GM18870 (cell line): ENCODE measurements around the gene TOMM22.

ENCODE experiments used
- ATAC-seq: cut with Tn5 transposase; IDR thresholded peaks from one replicate; pipeline ENCODE4 v1.9.1; 2021; ENCODE audit warnings: moderate library complexity; ENCODE audit not compliant: unreplicated experiment

Gene TOMM22

DNA sequence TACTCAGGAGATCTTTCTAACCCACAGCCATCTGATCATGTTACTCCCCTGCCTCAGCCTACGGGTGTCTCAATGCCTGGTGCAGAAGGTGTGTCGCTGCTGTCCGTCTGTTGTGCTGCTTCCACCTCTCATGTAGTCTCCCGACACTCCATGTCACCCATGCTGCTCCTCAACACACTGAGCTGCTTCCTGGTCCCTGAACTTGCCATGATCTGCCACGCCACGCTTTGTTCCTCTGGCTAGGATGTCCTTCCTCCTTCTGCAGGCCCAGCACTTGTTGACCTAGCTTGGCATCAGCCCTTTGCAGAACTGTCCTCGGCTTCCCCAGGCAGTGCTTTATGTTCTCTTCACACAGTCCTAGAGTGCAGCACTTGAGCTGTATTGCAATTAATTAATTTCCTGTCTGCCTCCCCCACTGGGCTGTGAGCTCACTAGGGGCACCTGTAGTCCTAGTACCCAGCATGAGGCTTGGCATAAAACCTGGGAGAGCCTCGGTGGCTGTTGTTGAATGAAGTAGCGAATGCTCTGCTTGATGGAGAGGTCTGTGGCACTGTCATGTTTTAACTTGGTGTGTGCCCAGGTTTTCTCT lies 33.5 kb downstream of the TOMM22 start:
- ATAC-seq, result no peak

DNA sequence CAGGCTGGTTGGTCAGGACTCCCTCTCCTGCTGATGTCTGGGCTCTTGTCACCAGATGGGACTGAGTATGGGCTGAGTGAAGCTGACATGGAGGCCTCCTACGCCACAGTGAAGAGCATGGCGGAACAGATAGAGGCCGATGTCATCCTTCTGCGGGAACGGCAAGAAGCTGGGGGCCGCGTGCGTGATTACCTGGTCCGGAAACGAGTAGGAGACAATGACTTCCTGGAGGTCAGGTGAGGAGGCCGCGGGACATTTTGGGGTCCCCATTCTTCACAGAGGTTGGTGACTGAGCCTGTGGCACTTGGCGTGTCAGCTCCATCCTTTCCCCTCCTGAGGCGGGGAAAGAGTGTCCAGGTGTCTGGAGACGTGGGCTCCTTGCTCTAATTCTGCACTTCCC lies 34.1 kb downstream of the TOMM22 start:
- no peak for ATAC-seq

DNA sequence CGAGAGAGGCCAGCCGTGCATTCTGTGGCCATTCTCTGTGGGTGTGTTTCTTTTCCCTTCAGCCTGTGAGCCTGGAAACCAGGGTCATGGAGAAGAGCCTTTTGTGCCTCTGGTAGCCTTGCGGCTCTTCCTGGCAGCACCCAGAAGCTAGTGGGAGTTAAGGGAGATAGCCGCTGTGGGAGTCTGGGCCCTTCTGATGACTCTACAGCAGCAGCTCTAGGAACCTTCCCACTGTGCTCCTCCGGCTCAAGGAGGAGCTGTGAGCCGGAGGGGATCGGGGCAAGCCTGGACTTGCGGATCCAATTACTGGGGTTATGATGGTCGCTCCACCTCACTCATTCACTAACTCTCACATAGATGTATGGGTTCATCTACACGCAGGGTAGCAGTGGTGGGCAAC lies 34.5 kb downstream of the TOMM22 start:
- no peak for ATAC-seq

DNA sequence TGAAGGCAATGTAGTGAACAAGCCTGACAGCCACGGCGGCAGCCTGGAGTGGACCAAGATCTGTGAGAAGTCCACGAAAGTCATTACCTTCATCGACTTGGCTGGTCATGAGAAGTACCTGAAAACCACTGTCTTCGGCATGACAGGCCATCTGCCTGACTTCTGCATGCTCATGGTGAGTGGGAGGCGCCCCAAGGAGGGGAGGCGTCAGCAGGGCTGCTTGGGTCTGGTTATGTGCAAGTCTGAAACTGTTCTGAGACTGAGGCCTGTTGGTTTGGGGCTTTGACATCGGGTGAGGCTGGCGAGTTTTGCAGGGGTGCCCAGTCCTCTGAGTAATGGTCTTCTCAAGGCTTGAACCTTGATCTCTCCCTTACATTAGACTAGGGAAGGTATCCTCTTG lies 35.1 kb downstream of the TOMM22 start:
- ATAC-seq, result no peak

- ATAC-seq, result no peak
Measured at GRCh38 chr22:38717244-38717643, 35.5 kb downstream of the TOMM22 start.

DNA sequence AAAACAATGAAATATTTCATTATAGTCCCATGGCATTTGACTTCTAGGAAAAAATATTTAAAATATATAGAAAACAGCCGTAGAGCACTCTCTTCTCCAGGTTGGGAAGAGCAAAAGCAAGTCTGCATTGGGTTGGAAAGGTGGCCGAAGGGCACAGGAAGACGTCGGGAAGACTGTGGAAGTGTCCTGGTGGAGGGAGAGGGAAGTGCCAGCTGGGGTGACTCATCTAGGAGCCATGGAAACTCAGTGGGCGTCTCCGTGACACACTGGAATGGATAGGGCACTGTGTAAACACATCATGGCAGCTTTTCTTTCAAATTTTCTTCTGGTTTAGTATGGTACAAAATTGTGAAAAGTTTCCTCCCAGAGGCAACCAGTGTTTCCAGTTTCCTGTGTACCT lies 36.7 kb downstream of the TOMM22 start:
- no peak for ATAC-seq

GRCh38 chr22:38719196-38719595 lies 37.4 kb downstream of the TOMM22 start:
- no peak for ATAC-seq

- no peak for ATAC-seq
Measured at GRCh38 chr22:38720350-38720749, 38.6 kb downstream of the TOMM22 start.

DNA sequence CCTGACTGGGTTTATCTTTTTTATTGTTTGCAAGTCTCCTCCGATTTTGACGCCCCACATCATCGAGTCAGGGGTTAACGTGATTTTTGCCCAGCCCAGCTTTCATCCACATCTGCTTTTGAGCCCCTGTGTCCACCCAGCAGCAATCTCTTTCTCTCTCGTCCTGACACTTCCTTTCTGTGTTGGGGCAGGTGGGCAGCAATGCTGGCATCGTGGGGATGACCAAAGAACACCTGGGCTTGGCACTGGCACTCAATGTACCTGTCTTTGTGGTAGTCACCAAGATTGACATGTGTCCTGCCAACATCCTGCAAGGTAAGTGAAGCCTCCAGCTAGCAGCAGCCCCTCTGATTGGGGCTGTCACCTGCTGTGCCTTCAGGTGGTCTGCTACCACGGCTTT lies 39.8 kb downstream of the TOMM22 start:
- ATAC-seq, result no peak

DNA sequence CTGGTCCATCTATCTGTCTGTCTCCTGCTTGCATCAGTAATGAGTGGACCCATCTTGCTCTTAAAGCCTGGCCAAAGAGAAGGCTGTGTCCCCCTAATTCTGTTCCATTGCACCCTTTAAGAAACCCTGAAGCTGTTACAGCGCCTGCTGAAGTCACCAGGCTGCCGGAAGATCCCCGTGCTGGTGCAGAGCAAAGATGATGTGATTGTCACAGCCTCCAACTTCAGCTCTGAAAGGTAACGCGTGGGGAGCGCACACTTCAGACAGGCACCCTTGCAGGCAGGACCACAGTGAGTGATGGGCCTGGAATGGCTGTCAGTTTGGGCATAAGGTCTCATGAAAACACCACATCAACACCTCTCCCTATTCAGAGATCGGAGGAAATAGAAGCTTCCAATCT lies 42.4 kb downstream of the TOMM22 start:
- no peak for ATAC-seq

DNA sequence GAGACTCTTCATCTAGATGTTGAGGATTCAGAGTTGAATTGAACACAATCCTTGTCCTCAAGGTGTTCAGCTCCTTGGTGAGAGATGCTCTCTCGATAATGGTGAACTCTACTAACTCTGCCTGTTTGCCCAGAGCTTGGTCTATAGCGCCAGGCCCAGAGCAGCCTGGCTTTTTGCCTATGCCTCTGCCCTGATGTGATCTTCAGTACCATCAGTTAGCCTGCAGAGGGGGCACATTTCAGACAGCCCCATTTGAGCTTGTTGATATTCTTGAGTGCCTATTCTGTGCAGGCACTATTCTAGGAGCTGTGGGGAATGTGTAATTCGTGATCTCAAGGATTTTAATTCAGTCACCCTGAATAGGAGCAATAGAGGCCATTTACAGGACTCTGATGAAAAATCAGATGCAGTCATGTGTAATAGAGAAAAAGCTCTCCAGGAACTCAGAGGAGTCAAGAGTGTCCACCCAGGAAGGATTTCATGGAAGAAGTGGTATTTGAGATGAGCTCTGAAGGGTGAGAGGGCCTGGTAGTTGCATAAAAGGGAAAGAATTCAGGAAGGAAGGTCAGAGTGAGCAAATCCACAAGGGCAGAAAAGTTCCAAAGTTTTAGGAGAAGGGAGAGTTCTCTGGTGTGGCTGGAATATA lies 43.3 kb downstream of the TOMM22 start:
- ATAC-seq, result no peak

DNA sequence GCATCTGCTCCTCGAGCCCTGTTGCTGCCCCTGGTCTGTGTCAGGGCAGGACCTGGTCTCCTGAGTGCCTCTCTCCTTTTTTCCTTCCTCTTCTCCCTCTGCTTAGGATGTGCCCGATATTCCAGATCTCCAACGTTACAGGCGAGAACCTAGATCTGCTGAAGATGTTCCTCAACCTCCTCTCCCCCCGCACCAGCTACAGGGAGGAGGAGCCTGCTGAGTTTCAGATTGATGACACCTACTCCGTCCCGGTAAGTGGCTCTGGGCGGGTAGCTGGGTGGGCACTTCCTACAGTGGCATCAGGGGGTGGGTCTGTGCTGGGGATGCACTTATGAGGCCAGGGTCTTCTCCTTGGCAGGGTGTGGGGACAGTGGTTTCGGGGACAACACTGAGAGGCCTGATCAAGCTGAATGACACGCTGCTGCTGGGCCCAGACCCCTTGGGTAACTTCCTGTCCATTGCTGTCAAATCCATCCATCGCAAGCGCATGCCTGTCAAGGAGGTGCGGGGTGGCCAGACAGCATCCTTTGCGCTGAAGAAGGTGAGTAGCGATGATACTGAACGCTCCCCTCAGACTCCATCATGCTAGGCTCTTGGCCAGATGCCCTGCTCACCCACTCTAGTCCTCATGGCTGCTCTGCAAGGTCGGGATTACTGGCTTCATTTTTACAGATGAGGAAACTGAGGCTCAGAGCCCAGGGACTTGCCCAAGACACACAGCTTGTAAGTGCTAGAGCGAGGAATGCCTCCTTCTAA lies 44.3 kb downstream of the TOMM22 start:
- ATAC-seq, result no peak

- ATAC-seq, result no peak
Measured at GRCh38 chr22:38727123-38727522, 45.4 kb downstream of the TOMM22 start.

DNA sequence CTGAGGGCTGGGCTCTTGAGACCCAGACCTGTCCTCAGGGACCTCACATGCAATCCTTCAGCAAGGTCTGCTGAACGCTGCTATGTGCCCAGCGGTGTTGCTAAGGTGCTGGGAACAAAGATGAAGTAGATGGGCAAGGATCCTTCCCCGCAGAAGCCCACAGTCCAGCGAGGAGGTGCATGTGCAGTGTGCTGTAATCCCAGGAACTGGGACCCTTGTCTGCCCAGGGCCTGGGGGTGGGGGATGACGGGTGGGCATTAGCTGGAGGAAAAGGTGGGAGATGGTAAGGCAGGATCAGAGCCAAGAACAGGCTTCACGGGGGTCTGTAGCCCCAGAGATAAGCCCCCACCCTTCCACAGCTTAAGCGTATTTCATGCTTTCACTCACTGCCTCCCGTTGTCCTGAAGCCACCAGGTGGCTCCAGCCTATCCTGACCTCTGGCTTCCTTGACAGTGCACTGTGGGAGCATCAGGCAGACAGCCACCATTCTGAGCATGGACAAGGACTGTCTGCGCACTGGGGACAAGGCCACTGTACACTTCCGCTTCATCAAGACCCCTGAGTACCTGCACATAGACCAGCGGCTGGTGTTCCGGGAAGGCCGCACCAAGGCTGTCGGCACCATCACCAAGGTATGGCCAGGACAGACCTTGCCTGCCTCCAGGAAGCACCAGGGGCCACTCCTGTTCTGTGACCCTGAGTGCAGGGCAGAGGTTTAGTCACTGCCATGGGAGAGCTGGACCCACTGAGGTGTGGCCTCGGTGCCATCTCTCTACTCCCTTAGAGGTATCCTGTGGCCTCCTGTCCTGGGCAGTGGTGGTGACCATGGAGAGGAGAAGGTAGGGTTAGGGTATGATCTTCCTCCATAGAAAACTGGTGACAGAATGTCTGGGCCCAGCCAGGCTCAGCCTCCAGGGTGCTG lies 46.0 kb downstream of the TOMM22 start:
- ATAC-seq, result no peak

GRCh38 chr22:38728871-38729796 lies 47.4 kb downstream of the TOMM22 start:
- no peak for ATAC-seq

GRCh38 chr22:38729946-38730345 lies 48.2 kb downstream of the TOMM22 start:
- no peak for ATAC-seq

GRCh38 chr22:38730411-38730871 lies 48.7 kb downstream of the TOMM22 start:
- no peak for ATAC-seq

DNA sequence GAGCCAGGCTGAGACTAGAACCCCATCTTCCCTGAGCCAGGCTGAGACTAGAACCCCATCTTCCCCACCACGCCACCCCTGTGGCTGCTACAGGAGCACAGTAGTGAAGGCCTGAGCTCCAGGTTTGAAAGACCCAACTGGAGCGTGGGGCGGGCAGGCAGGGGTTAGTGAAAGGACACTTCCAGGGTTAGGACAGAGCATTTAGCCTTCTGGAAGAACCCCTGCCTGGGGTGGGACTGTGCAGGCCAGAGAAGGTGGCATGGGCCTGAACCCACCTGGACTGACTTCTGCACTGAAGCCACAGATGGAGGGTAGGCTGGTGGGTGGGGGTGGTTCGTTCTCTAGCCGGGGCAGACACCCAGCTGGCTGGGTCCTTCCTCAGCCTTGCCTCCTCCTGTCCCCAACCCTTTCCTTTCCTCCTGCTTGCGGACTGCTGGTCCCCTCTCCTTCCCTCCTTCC lies 50.0 kb downstream of the TOMM22 start:
- no peak for ATAC-seq

- ATAC-seq, result no peak
Measured at GRCh38 chr22:38732251-38732815, 50.6 kb downstream of the TOMM22 start.

DNA sequence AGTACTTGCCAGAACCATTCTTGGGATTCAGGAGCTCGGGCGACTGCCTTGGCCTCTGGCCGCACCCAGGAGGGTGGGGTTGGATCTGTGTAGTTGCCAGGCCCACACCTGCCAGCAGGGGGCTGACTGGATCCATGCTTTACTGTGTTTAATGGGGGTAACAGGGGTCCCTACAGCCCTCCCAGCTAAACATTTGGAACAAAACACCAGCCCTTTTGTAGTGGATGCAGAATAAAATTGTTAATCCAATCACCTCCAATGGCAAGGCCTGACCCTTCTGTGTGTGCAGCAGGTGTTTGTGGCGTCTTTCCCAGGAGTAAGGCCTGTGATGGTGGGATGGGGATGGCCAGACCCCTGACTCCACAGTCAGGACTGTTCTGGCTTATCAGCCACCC lies 51.6 kb downstream of the TOMM22 start:
- ATAC-seq, result no peak
